Globus pallidus (tissue), 1 donor: ENCODE results near the gene MITF.

Experiments used
- DNase-seq: peaks from one replicate; pipeline ENCODE4 v3.0.0-alpha.2; 2015; ENCODE audit warnings: low spot score

The MITF gene, protein sequence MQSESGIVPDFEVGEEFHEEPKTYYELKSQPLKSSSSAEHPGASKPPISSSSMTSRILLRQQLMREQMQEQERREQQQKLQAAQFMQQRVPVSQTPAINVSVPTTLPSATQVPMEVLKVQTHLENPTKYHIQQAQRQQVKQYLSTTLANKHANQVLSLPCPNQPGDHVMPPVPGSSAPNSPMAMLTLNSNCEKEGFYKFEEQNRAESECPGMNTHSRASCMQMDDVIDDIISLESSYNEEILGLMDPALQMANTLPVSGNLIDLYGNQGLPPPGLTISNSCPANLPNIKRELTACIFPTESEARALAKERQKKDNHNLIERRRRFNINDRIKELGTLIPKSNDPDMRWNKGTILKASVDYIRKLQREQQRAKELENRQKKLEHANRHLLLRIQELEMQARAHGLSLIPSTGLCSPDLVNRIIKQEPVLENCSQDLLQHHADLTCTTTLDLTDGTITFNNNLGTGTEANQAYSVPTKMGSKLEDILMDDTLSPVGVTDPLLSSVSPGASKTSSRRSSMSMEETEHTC

DNA sequence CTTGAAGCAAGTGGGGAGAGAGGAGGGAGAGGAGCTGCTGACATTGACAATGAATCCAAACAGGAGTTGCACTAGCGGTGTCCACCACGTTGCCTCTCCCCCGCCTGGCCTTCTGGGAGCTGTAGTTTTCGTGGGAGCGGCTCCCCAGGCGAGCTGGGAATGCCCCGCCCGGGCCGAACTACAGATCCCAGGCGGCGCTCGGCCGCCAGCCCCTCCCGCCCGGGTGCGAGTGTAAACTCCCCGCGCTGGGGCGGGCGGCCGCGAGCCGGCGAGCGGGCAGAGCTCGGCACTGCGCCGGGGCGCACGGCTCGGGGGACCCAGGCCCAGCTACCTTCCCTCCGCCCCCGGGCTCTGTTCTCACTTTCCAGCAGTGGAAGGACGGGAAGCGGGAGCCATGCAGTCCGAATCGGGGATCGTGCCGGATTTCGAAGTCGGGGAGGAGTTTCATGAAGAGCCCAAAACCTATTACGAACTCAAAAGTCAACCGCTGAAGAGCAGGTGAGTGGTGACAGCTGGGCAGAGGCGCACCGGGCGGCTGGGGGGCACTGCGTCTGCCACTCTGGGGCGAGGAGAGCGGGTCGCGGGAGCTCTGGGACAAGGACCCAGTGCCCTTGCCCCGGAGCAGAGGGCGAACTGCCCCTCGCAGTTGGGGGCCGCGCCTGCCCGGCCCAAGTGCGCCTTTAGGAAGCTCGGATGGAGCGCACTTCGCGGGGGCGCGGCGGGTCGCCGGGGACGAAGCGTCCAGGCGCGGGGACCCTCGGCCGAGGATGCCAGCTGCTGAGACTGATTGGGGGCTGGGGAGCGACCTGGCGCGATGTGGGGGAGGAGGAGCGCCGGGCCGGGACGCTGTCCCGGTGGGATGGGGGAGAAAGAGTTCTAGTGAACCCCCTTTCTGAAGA lies at the start of gene MITF:
TSS of gene MITF (plus strand) at position 261 of the 899 bp plus-strand sequence. CDS start at position 395, 134 bp downstream.
- DNase-seq = peak; percentile 97

GRCh38 chr3:69691860-69692259 lies 47.4 kb upstream of the MITF start:
- DNase-seq = no peak

GRCh38 chr3:69692761-69693160 lies 46.5 kb upstream of the MITF start:
- no peak for DNase-seq

- no peak for DNase-seq
These were observed 43.8 kb upstream of the MITF start for GRCh38 chr3:69695443-69695842.

DNA sequence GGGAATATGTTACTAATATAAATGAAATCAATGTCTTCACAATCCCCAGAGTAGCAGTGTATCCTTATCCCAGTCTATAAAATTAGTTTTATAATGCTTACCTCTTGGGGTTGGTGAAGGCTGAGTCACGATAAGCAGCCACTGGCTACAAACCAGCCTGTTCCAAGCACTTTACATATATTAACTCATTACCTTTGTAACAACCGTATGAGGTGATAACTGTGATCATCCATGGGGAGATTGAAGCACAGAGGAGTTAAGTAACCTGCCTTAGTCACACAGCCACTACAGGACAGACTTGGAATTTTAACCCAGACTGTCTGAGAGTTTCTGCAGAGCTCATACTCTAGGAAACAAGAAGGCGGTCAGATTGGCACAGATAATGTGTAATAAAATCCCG lies 43.3 kb upstream of the MITF start:
- no peak for DNase-seq

- DNase-seq = no peak
These were observed 42.9 kb upstream of the MITF start for GRCh38 chr3:69696367-69696766.

DNA sequence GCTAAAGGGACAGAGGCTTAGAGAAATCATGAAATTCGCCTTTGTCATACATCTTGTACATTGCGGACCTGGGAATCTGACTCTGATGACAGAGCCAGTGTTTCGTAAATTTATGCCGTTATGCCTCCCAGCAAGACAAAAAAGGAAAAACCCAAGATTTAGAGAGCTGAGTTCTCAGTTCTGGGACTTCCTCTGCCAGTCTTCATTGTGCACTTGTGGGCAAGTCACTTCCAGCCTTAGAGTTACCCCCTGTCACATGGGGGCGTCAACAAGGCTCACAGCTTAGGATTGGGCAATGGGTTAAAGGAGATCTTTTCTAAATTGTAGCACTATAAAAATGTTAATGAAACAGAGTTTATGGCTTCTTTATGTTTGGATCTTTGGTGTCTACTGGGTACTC lies 41.9 kb upstream of the MITF start:
- no peak for DNase-seq

GRCh38 chr3:69698728-69699127 lies 40.5 kb upstream of the MITF start:
- DNase-seq = no peak

DNA sequence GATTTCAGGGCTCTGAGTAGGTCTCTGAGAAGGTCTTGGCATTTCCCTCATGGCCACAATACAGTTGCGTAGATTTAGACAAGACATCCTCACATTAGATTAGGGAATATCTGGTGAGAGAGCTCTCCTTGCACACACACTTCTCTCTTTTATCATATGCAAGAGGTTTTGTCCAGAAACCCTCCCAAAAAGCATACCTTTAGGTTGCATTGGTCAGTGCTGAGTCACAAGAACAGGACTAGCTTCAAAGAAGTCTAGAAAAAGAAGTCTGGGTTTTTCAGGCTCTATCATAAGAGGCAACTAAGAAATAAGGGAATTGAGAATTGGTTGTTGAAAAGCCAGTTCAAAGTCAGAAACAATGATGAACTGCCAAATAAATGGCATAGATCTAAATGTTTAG lies 40.1 kb upstream of the MITF start:
- no peak for DNase-seq

DNA sequence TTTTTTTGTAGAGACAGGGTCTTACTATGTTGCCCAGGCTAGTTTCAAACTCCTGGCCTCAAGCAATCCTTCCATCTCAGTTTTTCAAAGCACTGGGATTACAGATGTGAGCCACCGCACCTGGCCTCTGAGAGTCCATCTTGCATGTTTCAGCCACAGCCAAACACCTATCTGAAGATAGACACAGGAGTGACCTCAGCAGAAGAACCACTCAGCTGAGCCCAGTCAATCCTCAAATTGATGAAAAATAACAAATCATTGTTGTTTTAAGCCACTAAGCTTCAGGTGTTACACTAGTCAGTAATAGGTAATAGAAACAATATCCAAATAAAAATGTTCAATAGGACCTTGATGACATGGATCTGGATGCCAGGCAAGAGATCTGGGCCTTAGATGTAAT lies 38.3 kb upstream of the MITF start:
- no peak for DNase-seq

GRCh38 chr3:69710153-69710977 lies 28.9 kb upstream of the MITF start:
- no peak for DNase-seq

GRCh38 chr3:69712269-69712668 lies 27.0 kb upstream of the MITF start:
- no peak for DNase-seq

DNA sequence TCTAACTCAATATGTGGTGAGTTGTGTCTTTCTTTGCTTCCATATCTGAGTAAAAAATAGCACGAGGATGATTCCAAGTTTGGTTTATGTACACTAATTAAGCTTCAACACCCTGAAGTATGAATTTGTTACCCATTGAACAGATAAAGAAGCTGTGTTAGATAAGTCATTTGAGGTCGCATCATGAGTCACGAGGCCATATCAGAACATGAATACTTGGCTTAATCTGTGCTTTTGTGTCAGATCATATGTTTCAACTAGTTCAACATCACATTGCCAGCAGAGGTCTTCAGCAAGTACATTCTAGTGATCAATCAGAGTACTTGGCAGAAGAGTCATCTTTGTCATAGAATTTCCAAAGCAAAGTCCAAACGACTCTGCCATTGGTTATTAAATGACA lies 26.3 kb upstream of the MITF start:
- no peak for DNase-seq

DNA sequence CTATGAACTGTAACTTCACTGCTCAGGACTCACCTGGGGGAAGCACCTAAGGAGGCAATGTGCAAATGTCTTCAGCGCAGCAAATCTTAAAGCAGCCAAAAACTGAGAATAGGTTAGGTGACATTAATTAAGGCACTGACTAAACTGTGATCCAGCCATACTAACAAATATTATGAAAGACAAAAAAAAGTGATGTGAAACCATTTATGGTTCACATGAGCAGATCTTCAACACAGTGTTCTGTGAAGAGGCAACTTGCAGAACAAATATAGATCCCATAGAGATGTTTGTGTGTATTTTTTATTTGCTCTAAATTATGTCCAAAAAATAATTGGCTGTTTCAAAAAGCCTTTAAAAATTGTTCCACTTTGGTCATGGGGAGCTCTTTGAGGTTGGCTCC lies 24.1 kb upstream of the MITF start:
- no peak for DNase-seq

GRCh38 chr3:69716119-69716518 lies 23.1 kb upstream of the MITF start:
- DNase-seq = no peak

- no peak for DNase-seq
These were observed 20.2 kb upstream of the MITF start for GRCh38 chr3:69718866-69719586.

DNA sequence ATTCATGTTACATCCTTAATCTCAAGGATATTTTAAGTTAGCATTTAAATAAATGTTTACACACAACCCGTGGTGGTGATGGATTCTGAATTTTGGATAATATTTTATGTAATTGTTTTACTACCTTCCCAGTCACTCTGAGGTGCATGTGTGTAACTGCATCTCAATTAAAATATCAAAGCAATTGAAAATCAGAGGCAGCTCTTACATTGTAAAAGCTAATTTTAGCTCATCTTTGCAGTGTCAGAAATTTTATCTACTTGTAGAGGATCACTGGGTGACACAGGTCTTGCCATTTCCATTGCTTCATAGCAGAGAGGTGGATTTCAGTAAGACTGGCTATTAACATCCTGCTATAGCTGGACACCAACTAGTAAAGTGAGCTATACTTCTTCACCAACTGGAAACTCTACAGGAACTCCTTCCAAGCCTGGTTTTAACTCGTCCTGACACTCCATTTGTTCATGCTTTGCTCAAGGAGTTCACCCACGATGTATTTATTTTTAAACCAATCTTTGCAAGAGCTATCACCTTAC lies 19.6 kb upstream of the MITF start:
- DNase-seq = no peak

- no peak for DNase-seq
These were observed 18.4 kb upstream of the MITF start for GRCh38 chr3:69720824-69721223.

DNA sequence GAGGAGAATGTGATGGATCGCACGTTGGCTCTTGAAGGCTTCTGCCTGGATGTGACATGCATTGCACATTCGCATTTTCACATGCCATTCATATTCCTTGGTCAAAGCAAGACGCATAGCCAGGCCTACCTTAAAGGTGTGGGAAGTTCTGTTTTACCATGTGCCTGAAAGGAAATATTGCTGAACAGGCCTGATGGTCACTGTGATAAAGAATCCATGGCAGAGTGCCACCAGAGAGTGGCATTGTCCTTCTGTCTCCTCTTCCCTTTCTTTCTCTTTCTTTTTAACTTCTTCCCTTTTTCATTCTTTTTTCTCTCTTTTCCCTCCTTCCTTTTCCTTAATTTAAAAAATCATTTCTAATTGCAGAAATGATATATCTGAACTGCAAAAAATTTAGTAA lies 15.9 kb upstream of the MITF start:
- no peak for DNase-seq

GRCh38 chr3:69724722-69725435 lies 14.4 kb upstream of the MITF start:
- no peak for DNase-seq
